ENCODE data around the gene RPL34.
"Not testable (repeated sequence)": the region's sequence is repeated elsewhere in the genome, so short reads cannot be mapped to it uniquely, and the experiment has no call there.

RPL34 gene

DNA sequence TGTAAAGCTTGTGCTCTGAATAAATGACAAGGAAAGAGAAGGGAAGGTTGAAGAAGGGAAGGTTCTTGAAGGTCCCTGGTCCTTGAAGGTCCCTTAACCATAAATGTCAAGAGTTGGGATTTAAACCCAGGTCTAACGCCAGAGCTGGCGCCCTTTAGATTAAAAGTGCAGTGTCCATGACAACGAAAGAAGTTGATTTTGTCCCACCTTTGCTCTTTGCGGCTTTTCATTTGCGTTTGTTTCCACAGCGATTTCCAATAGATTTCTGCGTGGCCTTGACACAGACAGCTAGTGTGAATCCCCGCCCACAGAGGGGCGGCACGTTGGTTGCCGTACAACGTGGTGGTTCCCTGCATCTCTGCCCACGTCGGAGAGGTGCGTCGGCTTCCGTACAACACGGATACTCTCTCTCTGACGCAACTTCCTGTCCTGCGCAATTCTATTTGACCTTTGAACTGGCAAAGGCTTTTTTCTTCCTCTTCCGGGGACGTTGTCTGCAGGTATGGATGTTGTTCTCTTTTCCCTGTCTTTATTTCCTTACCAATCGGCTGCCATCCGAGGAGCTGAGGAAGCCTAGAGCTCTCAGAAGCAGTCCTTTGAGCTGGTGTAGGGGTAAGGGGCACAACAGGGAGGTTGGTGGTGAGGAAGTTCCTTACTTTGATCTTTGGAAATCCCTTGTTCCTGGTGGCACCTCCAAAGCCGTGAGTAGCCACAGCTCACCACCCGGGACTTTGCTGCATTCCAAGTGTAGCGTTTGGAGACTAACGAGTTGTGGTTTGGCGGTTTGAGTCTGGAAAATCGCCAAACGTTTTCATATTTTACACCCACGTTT, at the start of gene RPL34:
RPL34 (plus strand) TSS at position 476 of the 832 bp plus-strand sequence. CDS start 1,384 bp downstream, outside the sequence.
- DNase-seq = peak; percentile 78

DNA sequence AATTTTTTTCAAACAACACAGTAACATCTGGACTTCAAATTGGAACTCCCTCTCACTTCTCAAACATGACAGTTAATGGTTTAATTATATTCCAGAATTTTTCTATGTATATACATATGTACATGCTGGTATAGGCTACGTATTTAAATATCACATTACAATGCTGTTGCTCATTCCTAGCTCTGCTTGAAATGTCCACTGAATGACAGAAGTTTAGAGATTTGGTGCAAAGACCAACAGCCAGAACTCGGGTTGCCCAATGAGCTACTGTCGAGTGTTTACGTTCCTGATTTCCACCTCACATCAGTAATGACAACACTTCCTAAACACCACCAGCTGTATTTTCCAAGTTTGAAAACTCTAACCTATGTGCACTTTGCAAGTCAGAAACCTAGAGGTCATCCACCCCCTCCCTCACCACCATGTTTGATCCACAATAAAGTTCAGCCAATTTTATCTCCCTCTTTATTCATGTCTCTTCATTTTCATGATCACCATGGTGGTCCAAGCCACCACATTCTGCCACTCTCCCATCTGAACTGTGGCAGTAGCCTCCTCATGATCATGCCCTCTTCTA, 49.3 kb upstream of the RPL34 start:
- DNase-seq = no peak

DNA sequence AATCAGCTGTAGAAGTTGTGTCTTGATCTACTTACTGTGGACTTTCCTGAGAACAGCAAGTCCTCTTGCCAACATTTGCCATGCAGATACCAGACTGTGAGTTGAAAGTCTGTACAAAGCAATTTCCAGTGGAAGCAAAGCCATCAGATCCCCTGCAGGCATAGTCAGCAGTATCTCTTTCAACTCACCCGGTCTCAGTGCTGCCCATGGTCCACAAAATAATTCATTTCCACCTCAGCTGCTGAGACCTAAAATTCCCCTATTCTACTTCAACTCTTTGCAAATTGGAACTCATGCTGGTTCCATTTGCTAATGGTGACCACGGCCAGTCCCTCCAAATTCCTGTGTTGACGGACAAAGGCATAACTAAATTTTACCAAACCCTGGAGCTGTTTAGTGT, 46.0 kb upstream of the RPL34 start:
- DNase-seq = no peak

DNA sequence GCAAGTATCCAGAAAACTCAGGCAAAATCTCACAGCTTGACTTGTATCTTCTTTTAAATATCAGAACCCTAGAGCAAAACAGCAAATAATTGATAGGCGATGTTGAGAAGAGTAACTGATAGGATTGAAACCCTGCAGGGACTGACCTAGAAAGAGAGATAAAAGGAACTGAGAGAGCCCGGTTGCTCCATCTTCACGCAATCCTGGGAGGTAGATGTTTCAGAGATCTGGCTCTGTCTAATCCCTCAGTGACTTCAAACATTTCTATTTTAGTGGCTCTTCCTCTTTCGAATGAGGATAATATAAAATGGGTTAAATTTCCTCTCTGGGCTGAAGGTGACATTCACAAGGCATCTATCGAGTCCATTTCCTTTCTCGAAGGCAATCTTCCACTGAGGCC, 39.3 kb upstream of the RPL34 start:
- no peak for DNase-seq

DNA sequence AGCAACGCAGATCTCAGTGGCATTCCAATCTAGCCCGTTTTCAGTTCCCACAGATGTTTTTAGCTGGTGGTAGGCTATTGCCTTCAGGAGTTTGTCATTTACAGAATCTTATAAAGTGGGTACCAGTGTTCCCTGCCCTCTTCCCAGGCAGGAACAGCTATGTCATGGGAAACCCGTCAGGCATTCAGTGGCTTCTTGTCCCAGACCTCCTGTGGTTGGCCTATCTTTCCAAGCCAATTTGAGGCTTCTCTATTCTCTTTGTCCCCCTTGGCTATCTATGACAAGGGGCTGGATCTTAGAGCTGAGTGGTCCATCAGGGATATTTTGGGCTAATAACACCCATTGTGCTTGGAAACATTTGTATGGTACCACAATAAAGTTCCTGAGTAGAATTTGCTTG, 33.6 kb upstream of the RPL34 start:
- DNase-seq = no peak

DNA sequence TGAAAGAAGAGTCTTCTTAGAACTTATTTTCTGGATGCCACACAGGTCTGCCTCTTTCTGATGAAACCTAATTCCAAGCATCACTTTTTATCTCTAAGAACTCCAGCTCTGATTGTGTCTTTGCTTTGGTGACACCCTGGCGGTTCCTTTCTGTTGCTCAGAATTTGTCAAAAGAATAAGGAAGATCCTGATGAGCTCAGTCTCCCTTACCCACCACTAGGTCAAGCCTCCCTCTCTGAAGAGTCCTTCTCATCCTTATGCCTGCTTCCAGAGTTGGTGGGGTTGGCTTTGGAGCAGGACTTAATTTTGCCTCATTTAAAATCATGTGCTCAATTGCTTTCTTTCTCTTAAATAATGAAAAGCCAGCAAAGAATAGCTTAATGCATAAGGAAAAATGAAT, 31.5 kb upstream of the RPL34 start:
- DNase-seq = no peak

DNA sequence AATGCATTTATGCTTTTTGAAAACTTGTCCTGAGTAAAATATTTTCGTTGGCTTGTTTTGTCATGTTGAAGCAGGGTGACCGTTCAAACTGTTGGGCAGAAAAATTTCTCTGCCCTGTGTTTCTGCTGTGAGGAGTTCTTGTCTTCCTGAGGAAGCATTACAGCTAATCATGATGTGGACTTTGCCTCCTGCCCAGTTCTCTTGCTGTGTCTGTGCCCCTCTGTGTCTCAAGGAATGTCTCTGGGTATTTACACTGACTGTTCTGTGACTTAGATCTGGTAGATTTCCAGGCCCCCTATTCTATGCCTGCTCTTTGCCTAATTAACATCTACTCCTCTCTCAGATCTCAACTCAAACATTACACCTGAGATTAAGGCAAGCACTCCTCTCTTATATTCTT, 30.4 kb upstream of the RPL34 start:
- DNase-seq = no peak

DNA sequence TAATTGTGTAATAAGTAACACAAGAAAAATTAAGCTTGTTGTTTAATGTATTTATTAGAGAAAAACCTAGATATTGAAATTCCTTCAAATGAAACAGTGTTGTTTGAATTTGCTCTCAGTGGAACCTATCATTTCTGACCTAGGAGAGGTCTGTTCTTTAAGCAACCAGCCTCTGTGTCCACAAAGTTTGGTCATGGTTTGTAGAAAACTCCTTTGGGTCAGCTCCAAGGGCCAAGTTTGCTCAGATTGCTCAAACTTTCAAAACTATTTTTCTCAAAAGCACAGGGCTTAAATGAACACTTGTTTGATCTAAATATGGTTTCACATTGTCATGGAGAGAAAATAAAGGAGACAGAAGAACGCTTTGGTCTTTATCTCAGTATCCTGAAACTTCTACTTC, 29.6 kb upstream of the RPL34 start:
- no peak for DNase-seq

DNA sequence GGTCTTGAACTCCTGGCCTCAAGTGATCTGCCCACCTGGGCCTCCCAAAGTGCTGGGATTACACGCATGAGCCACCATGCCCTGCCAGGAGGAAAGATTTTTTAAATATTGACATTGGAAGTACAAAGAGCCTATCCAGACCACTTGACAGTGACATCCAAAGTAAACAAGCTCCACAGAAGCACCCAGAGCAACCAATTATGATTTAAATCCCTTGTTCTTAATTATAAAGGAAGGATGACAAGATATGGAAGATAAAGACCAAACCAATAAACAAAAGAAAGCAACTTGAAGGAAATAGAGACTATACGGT, 27.7 kb upstream of the RPL34 start:
- DNase-seq = no peak

DNA sequence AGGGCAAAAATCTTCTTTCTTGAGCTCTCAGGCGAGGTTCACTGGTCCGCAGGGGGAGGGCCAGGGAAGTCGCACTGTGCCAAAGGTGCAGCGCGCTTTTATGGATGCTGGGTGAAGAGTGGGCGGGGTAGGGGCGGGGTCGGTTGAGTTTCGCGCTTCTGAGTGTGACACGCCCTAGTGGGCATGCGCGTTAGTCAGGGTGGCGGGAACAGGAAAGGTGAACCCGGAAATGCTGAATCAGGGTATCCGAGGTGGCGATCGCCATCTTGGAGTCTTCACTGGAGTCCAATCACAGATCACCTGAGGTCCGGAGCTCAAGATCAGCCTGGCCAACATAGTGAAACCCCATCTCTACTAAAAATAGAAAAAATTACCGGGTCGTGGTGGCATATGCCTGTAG, 26.1 kb upstream of the RPL34 start:
- not testable (repeated sequence) for DNase-seq

DNA sequence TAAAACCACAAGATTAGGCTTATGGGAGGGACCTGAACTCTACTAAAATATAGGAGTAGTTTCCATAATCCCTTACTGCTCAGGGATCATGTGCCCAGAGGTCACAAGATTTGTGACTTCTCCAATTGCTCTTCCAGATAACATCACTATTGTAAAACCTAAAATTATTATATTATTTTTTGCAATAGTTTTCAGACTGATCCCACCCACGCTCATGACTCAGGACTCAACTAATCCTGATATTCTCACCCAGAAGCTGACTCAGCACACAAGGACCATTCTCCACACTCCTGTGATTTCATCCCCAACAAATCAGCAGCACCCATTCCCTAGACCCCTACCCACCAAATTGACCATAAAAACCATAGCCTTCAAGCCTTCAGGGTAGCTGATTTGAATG, 24.0 kb upstream of the RPL34 start:
- DNase-seq = no peak

DNA sequence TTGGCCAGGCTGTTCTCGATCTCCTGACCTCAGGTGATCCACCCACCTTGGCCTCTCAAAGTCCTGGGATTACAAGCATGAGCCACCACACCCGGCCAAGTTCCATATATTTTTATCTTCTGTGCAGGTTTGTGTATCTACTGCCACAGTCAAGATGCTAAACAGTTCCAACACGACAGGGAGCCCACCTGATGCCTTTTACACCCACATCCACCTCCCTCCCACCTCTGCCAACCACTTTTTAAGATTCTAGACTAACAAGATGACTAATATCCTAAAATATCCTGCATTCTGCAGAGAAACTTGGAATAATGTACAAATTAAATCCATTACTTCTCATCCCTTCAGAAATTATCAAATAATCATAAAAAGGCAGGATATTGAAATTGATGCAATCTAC, 19.3 kb upstream of the RPL34 start:
- no peak for DNase-seq

DNA sequence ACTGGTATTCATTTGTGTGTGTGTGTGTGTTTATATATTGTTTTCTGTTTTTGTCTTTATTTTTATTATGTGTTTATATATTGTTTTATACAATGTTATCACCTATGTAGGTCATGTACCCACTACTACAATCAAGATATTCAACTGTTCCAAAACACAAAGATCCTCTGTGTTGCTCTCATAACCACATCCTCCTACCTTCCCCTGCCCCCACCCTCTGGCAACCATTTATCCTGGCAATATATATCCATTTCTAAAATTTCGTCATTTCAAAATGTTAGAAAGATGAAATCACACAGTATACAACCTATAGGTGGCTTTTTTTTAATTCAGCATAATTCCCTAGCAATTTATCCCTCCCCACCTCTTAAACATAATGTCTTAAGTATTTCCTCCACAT, 18.8 kb upstream of the RPL34 start:
- DNase-seq = no peak

DNA sequence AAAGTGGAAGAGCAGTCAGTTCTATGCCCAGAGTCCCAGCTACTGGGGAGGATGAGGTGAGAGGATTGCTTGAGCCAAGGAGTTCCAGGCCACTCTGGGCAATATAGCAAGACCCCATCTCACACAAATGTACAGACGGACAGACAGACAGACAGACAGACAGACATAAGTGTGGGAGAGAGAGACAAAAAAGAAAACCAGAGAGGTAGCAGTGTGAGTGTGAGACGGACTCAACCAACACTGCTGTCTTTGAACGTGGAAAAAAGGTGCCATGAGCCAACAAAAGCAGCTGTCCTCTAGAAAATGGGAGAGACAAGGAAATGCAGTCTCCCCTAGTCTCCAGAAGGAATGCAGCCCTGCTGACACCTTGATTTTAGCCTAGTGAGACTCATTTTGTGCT, 18.2 kb upstream of the RPL34 start:
- DNase-seq = no peak

DNA sequence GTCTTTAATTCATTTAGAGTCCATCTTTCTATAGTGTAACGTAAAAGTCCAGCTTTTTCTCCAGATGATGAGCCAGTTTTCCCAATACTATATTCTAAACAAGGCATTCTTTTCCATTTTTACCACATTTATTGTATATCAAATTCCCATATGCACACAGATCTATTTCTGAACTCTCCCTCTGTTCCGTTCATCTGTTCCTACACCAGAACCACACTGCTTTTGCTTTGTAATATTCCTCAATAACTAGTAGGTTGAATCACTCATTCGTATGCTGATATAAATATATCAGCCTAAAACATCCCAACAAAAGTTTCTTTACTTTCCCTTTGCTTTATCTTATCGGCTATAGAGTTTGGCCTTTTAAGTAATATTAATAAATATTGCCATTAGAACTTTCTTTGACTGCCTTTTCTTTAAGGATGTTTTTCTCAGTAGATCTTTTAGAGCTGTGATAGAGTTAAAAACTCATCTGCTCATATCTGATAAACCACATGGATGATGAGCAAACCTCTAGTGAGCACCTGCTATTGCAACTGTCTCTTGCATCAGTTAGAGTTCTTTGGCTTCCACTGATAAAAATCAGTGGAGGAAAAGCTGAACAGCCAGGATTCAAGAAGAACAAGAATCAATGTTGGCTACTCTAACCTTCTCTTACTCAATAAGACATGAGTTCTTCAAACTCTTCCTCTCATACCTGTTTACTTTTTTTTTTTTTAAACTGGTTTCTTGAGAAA, 13.1 kb upstream of the RPL34 start:
- no peak for DNase-seq

DNA sequence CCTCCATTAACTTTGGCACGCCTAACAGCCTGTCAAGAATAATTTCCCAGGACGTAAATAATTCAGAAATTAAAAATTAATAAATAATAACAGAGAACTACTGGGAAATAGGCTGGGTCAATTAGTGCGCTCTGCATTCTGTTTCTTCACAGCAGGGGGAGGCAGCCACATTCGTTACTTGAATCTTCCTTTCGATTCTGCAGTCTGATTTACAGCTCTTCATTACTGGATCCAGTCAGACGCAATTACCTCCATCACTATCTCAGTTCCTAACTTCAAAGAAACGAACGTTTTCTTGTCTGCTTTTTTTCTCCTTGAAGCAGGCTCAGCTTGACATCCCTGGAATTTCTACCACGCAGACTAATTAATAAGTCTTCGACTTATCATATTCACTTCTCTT, 9.0 kb upstream of the RPL34 start:
- DNase-seq = no peak

DNA sequence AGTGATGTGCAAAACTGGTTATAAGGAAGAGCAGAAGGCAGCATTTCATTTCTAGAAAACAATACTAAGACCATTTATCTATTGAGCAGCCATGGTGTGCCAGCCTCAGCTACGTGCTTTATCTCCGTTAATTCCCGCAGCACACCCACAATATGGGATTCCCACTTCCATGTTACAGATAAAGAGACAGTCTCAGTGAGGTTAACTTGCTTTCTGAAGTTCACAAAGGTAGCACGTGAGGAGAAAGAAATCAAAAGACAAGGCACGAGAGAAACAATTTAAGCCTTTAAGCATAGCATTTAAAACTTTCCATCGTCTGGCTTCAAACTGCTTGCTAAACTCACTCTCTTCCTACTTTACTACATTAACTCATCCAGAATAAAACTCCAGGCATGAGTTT, 8.0 kb upstream of the RPL34 start:
- no peak for DNase-seq

DNA sequence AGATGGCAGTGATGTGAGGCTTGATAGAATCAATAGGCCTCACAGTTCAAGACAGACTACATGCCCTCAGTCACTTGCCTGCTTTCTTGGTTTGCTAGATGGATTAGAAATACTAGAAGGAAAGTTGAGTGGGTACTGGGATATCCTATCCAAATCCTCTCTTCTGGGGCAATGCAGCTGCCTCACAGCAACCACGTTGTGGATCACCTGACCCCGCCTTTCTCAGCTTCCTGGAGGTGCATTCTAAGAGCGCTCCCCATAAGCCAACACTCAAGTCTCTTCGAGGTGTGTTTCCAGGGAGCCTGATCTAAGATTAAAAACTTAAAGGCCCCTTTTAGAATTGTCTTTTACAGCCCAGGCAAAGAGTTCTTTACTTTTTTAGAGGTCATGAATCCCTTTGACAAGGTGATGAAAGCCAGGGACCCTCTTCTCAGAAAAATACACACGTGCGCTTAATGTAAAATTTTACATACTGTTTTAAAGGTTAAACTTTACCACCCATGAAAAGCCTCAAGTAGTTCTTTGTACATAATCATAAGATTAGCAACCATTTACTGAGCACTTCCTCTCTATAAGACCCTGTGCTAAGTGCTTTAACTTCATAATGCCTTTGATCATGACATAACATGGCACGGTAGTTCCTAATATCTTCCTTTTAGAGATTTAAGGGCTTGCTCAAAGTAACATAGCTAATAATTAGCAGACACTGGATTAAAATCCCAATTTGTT, 840 bp upstream of the RPL34 start:
- no peak for DNase-seq

DNA sequence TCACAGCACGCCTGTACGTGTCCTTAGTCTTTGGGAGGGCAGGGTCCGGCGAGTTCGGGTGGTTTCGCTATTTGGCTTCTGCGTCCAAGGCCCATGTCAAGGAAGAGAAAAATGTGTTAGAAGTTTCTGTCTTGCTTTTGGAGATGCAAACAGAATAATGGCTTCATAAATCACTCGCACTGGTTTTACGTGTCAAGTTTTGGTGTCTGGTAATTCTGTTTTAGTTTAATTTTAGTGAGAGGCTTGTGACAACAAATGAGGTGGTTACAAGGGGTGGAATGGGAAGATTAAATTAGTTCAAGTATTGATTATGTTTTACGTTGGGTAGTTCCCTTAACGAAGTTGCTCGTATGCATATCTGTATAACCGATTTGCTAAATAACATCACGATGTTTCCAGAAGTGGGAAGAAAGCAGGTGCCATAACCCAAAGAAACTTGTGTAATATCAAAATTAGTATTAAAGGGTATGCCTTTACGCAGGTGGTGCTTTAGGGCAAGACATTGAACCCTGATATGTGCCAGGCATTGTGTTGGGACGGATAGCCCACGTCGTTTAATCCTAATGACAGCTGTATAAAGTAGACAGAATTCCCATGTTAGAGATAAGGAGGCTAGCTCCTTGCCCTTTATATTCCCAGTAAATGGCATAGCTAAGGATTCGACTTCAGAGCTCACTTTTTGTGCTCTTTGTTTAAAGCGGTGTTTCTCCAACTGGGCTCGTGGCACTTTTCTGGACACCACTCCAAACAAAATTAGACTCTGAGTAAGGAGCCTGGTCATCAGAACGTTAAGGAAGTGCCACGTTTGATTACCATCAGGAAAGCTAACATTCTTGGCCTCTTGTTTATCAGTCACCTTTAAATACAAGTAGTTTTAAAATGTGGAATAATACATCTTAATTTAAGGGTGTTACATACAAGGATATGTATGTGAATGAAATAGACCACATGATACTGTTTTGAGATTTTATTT, 843 bp downstream of the RPL34 start:
- DNase-seq = no peak

DNA sequence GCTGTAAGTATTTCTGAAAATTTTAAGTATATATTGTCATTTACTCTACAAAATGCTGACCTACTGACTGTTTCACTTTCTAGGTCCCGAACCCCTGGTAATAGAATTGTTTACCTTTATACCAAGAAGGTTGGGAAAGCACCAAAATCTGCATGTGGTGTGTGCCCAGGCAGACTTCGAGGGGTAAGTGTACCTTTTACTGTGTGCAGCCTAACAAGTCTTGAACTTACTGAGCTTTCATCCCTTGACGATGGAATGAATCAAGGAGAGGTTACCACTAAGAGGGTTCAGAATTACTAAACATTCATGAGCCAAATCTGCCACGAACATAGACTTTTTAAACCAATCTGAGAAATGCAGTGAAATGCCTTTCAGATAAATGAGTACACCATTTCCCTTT, 1.6 kb downstream of the RPL34 start:
- DNase-seq = no peak

DNA sequence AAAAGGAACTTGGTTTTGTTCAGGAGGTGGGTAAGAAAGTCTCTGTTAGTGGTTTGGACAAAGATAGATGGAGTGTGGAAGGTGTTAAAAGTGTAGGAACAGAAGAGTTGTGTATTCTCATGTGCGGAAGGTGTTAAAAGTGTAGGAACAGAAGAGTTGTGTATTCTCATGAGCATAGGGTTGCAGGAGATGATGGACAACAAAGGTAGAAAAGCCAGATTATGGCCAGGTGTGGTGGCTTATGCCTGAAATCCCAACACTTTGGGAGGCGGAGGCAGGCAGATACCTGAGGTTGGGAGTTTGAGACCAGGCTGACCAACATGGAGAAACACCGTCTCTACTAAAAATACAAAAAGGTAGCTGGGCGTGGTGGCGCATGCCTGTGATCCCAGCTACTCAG, 2.5 kb downstream of the RPL34 start:
- no peak for DNase-seq

DNA sequence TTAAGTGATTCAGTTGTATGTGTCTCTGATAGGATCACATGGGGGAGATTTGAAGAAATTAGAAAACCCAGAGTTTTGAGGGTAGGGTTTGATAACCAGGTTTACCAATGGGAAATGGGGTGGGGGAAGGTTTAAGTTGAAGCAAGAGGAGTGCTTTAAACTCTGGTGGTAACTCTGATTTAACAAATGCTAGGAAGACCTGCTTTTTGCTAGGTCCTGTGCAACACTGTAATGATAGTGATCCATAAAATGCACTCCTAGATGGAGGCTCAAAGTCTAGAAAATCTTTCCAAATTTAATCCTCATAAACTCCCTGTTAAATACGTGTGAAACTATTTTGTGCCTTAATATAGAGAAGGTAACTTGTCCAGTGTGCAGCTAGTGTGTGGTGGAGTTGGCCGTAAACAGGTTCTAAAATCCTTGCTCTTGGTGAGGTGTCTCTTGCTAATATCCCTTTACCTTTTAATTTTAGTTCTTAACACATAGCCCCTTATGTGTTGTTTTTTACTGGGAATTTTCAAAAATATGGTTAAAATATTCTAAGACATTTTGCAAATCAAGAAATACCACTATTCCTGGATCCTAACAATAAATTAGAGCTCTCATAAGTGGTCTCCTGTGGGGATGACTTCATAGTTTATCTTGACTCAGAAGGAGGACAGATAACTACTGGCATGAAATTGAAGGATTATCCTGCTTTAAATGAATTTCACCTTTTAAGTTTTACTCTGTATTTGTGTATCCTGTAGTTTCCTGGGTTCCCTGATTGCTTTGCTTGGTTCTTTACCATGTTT, 4.1 kb downstream of the RPL34 start:
- no peak for DNase-seq
